GM23338 (cell line): Measurements from ENCODE around the gene BLM.

Experiments used
- CTCF ChIP-seq, 2 experiments: fragments of 200-600 bp in 1 of 2; sonication (generic) in 1 of 2; conservative IDR thresholded peaks; 2 replicates each; pipeline versions ENCODE4 v1.5.1 to v1.6.1; 2016 to 2017; ENCODE audit warnings: antibody characterized with exemption in 2 of 2, low read depth in 2 of 2, mild to moderate bottlenecking in 2 of 2, moderate library complexity in 1 of 2
- EZH2 ChIP-seq: fragments of 200-600 bp; sonication (generic); IDR thresholded peaks from one replicate; pipeline ENCODE4 v1.8.0; 2017; ENCODE audit warnings: antibody characterized with exemption, mild to moderate bottlenecking, low read depth; ENCODE audit not compliant: unreplicated experiment
- EZH2phosphoT487 ChIP-seq: fragments of 200-600 bp; sonication (generic); IDR thresholded peaks from one replicate; pipeline ENCODE4 v1.8.1; 2018; ENCODE audit warnings: antibody characterized with exemption; ENCODE audit not compliant: unreplicated experiment

- TF ChIP-seq CTCF (conservative IDR thresholded peaks at IDR 0.05; ENCODE audit: low read depth in 2 of 2) (no peak), EZH2phosphoT487 (no peak), EZH2 (no peak)
Observed at GRCh38 chr15:90782442-90782841, 65.3 kb downstream of the BLM start.
